Measurements from ENCODE around the gene PHF24.

The PHF24 gene

DNA sequence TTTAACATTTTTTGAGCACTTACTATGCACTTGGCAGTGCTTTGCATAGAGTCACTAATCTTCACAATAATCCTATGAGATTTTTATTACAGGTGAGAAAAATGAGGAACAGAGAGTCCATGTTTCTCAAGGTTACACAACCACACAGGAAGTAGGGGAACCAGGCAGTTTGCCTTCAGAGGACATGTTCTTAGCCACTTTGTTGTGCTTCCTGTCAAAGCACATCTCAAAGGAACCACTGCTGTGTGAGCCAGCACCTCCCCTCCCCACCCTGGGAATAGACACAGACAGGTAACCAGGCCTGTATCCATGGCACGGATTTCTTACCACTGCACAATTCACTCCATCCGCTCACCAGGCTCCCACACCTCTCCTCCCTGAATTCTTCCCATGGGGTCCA, 25.1 kb downstream of the PHF24 start:
- TF ChIP-seq, protein P1, sequence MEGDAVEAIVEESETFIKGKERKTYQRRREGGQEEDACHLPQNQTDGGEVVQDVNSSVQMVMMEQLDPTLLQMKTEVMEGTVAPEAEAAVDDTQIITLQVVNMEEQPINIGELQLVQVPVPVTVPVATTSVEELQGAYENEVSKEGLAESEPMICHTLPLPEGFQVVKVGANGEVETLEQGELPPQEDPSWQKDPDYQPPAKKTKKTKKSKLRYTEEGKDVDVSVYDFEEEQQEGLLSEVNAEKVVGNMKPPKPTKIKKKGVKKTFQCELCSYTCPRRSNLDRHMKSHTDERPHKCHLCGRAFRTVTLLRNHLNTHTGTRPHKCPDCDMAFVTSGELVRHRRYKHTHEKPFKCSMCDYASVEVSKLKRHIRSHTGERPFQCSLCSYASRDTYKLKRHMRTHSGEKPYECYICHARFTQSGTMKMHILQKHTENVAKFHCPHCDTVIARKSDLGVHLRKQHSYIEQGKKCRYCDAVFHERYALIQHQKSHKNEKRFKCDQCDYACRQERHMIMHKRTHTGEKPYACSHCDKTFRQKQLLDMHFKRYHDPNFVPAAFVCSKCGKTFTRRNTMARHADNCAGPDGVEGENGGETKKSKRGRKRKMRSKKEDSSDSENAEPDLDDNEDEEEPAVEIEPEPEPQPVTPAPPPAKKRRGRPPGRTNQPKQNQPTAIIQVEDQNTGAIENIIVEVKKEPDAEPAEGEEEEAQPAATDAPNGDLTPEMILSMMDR (conservative IDR thresholded peaks at IDR 0.05; ENCODE audit: low read depth, low read length), result no peak
- DNase-seq (ENCODE audit: low read depth), result no peak
- no peak overlapping the region for H3K4me3 ChIP-seq (ENCODE audit: low read depth, low read length)

DNA sequence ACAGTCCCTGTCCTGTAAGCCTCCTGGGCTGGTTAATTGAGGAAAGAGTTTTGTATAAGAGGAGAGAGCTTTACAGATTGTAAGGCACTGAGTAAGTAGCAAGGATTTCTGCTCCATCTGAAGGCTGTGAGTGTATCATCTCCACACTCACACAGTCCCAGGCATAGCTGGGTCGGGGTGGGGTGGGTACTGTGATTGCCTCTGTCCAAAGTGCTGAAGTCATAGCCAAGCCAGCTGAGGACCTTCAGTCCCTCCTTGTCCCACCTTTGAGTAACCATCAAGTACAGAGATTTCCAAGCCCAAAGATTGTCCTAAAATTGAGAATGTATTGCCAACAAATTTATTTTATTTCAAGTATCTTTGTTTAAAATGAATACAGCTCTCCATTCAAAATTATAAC, 26.0 kb downstream of the PHF24 start:
- peak; percentile 48 for DNase-seq (ENCODE audit: low read depth)
- TF ChIP-seq, protein P1 (conservative IDR thresholded peaks at IDR 0.05; ENCODE audit: low read depth, low read length), result no peak
- no peak overlapping the region for H3K4me3 ChIP-seq (ENCODE audit: low read depth, low read length)

DNA sequence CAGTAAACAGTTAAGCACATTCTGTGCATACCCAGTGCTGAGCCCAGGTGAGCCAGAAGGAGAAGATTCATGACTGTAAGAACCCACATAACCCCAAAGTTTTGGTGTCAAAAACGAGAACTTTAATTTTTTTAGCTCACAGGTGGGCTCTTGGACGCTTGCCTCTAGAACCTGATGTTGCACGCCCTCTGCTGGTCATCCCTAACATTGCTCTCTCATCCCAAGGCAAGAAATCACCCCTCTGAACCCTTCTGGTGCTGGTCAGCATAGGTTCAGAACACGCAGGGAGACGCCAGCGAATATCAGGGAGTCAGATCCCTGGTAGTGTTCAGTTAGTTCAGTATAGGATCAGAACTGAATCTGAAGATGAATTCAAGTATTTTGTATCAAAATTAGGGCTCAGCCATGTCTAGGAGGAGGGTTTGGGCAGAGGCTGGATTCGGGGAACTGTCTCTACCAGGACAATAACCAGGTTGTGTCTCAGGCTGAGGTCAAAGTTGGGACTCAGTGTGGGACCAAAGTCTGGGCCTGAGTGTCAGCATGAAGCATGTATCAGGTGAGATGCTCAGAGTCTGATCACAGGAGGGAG, 27.3 kb downstream of the PHF24 start:
- TF ChIP-seq, protein P1 (conservative IDR thresholded peaks at IDR 0.05; ENCODE audit: low read depth, low read length), result peak; percentile 92
- peak; percentile 80 for DNase-seq (ENCODE audit: low read depth)
- no peak overlapping the region for H3K4me3 ChIP-seq (ENCODE audit: low read depth, low read length)

DNA sequence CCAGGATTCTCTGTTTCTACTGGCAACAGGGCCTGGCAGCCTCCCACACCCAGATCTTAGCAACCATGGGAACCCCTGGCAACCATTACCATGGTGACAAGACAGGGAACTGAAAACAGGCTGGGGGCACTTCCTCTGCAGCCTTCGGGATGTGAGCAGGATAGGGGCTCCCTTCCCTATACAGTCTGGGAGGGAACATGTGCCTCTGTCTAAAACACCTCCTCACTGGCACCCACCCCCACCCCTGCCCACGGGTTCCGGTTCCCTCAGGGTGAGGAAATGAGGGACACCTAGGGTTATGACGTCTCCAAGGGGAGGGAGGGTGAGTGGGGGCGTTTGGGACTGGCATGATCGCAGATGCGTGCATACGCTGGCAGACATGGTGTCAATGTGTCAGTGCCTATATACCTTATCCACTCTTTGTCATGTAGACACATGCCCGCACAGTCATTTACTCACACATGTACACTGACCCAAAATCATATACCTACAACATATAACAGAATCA, 28.5 kb downstream of the PHF24 start:
- H3K4me3 ChIP-seq (ENCODE audit: low read depth, low read length), result no peak overlapping the region
- peak; percentile 31 for DNase-seq (ENCODE audit: low read depth)

DNA sequence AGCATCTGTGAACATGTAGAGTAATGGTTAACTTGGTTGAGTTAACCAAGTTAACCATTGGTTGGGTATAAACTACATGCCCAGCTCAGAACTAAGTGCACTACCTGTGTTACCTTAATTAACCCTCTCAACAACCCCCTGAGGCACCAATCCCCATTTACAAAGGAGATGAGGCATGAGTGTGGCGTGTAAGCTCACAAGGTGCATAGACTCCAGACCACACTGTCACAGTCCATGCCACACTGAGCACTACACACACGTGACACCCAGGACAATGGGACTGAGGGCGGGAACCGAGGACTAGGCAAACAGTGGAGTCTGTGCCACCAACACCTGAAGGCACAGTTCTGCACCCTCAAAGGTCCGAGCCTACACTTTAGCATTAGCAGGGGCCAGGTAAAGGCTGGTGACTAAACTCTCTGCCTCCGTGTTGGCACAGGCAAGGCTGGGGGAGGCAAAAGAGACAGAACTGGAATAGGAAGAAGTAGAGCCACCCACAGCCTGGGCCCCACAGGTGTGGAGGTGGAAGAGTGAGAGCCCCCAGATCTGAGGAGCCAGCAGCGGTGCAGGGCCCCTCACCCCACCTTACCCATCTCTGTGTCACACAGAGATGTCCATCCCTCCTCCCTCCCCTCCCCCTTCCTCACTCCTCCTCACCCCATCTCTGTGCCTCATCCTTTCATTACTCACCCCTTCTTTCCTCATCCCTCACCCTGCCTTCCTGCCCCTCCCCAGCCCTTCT, 29.2 kb downstream of the PHF24 start:
- no peak overlapping the region for H3K4me3 ChIP-seq (ENCODE audit: low read depth, low read length)
- TF ChIP-seq, protein P1 (conservative IDR thresholded peaks at IDR 0.05; ENCODE audit: low read depth, low read length), result no peak
- no peak for DNase-seq (ENCODE audit: low read depth)

More for the DNA sequence above, 28.5 kb downstream of the PHF24 start:
- TF ChIP-seq, protein P1 (conservative IDR thresholded peaks at IDR 0.05; ENCODE audit: low read depth, low read length), result no peak

DNA sequence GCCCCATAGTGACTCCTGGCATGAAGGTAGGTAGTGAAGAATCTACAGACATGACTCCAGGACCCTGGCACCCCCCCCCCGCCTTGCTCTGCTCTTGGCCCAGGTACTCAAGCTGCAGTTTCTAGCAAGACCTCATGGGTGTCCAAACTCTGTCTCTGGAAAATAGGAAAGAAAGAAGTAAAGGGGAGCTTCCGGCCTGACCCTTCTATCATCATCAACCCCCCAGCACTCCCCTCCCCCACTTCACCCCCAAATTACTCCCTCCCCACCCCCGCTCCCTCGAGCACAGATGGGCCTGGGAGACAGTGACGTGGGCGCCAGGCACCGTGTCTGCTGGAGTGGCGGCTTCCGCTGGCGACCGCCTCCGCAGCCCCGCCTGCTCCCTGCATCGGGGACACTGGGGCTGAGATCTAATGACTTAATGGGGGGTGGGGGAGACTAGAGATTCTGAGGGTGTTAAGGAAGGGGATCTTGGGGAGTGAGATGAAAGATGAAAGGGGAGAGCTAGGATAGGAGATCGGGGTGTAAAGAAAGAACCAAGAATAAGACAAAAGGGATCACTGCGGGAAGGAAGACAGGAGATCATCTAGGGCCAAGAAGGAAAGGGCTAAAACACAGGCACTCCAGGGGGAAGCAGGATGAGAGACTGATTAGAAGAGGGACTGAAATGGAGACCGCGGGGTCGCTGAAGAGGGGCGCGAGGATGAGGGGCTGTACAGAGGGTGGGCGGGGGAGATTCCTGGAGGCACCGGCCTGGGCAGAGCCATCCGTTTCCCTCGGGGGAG, 30.3 kb downstream of the PHF24 start:
- H3K4me3 ChIP-seq (ENCODE audit: low read depth, low read length), result peak overlapping the region; percentile 59
- TF ChIP-seq, protein P1 (conservative IDR thresholded peaks at IDR 0.05; ENCODE audit: low read depth, low read length), result no peak
- peak; percentile 23 for DNase-seq (ENCODE audit: low read depth)

All from choroid plexus epithelial cell (primary cell).